BJ (cell line): ENCODE measurements around the gene ARID5B. TPM values are rescaled to one million over a fixed set of nuclear protein-coding genes. Genes with fewer than 3 reads are reported as not detected.

Source experiments
- CTCF ChIA-PET: fragments of 350-600 bp; formaldehyde crosslinking; extraction: SDS; loops from one replicate; lab custom pipeline; 2021; ENCODE audit warnings: antibody characterized with exemption, inconsistent platforms; lab: Yijun Ruan, JAX
- POLR2A ChIA-PET: fragments of 300-600 bp; sonication (Branson Sonifier 250); formaldehyde crosslinking; extraction: SDS; loops from one replicate; lab custom pipeline; 2021; ENCODE audit warnings: antibody characterized with exemption; lab: Charles Lee
- DNase-seq: peaks from one replicate; pipeline ENCODE4 v3.0.0-alpha.2; 2011; ENCODE audit warnings: low read depth
- H3K27me3 ChIP-seq: 2 replicates; pipeline ENCODE4 v1.6.0; 2011; ENCODE audit warnings: low read length; ENCODE audit not compliant: control insufficient read depth, insufficient read depth
- H3K36me3 ChIP-seq: 2 replicates; pipeline ENCODE4 v1.5.1; 2011; ENCODE audit warnings: low read length; ENCODE audit not compliant: control insufficient read depth, insufficient read depth
- H3K4me3 ChIP-seq: 2 replicates; pipeline ENCODE4 v1.5.1; 2011; ENCODE audit warnings: low read depth, mild to moderate bottlenecking, control low read depth, low read length
- CTCF ChIP-seq: IDR thresholded peaks from 2 replicates; pipeline ENCODE4 v1.5.1; 2011; ENCODE audit warnings: low read depth, mild to moderate bottlenecking, control low read depth, inconsistent platforms, low read length, moderate library complexity; ENCODE audit not compliant: insufficient read depth
- polyA plus RNA-seq: library from polyadenylated mRNA; depleted of rRNA; stranded (reverse); fragments of >200 nt; gene quantifications from 2 replicates; pipeline ENCODE4 v1.2.3, GENCODE V29; 2011

ARID5B gene
- polyA plus RNA-seq, 1 experiment: 73.8 TPM

DNA sequence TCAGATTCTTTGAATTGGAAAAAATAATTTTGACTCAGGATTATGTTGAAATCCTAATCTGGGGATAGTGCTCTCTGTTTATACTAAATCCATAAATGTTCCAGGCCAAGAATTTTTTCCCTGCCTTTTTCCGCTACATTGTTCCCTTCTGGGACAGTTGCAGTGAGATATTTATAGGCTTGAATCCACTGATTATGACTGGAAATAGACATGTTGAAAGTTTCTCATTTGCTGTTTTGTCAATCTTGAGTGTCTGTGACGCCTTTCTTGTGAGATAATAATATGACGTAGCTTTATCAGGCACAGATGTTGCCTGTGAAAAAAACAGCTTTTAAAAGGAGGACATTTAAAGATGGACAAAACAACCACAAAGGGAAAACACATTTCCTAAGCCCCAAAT is 155.9 kb downstream of the ARID5B start:
- no peak for DNase-seq
- Histone ChIP-seq H3K4me3 (peak overlapping the region; percentile 6; the same call in 1 of the 2 replicates), H3K36me3 (peaks cover 11% of the 10 kb centered on the region), H3K27me3 (no peaks in the 10 kb centered on the region)
- ChIA-PET CTCF (interaction anchor here (0.6 to 1.0 kb wide), 3 partner anchors 15 to 1131 kb away, joined by 3 read pairs; no protein-coding TSS in a partner anchor), POLR2A (interaction anchor here (0.6 to 0.9 kb wide), 2 partner anchors 186 to 1407 kb away, joined by 3 to 11 read pairs; no protein-coding TSS in a partner anchor)
- no peak for TF ChIP-seq CTCF

DNA sequence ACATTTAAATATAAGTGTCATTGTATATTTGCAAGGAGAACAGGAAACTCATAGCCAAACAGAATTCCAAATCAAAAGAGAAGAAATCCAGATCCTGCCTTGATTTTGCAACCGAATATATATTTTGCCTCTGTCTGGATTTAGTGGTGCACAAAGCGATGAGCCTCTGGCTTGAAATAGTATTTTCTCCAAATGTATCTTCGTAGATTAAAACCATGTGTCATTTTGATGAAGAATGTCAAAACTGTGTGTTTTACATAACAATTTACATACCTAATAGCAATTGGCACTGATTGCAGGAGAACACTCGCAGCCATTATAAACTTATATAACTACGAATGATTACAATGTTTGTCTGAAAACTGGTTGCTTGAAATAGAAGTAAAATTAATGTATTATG is 156.4 kb downstream of the ARID5B start:
- ChIA-PET POLR2A (interaction anchor here (0.9 kb wide), 1 partner anchor 185 kb away, joined by 3 read pairs; no protein-coding TSS in a partner anchor), CTCF (interaction anchor here (0.6 to 1.2 kb wide), 4 partner anchors 15 to 1132 kb away, joined by 3 read pairs; no protein-coding TSS in a partner anchor)
- no peak overlapping the region; the same call in none of the 2 replicates for H3K4me3 ChIP-seq
- no peak for TF ChIP-seq CTCF
- H3K36me3 ChIP-seq: peaks cover 7% of the 10 kb centered on the region
- no peaks in the 10 kb centered on the region for H3K27me3 ChIP-seq
- DNase-seq: no peak

DNA sequence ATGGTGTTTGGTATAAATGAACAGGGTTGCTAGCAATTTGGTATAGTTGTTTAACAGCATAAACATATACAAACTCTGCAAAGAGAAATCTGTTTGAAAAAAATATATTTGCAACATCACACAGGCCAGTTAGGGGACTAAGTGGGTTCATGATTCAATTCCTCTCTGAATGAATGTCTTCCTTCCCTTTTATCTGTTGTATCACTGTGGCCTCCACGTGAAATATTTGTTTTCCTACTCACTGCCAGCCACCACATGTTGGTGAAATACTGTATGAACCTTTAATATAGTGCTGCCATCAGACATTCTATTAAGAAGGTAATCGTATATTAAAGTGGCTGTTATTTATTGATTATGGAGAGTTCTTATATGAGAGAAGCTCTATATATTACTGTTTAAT is 157.0 kb downstream of the ARID5B start:
- H3K4me3 ChIP-seq: peak overlapping the region; percentile 3; the same call in 1 of the 2 replicates
- no peaks in the 10 kb centered on the region for H3K27me3 ChIP-seq
- peaks cover 5% of the 10 kb centered on the region; the same call in 1 of the 2 replicates for H3K36me3 ChIP-seq
- ChIA-PET POLR2A (interaction anchor here (0.7 kb wide), 1 partner anchor 7 kb away, joined by 4 read pairs; no protein-coding TSS in a partner anchor), CTCF (interaction anchor here (0.7 to 6.2 kb wide), 4 partner anchors 19 to 222 kb away, joined by 3 to 26 read pairs (median 3); no protein-coding TSS in a partner anchor)
- DNase-seq: no peak
- no peak for TF ChIP-seq CTCF

DNA sequence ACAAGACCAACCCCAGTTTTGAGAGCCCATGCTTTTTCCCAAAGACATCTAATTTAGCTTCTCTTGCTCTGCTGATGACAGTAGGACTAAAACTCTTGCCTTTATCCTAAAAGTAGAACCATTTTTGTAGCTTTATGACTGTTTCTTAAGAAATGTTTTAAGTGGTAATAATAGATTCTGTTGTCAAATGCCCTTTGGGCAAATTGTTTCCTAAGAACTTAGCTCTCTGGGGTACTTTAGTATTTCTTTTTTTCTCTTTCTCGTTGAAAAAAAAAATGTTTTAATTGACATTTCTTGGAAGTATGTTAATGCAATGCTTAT is 157.4 kb downstream of the ARID5B start:
- no peak overlapping the region for H3K4me3 ChIP-seq
- TF ChIP-seq CTCF: no peak
- H3K36me3 ChIP-seq: peaks cover 9% of the 10 kb centered on the region
- H3K27me3 ChIP-seq: no peaks in the 10 kb centered on the region
- CTCF ChIA-PET: interaction anchor here (0.7 to 6.2 kb wide), 4 partner anchors 20 to 222 kb away, joined by 3 to 26 read pairs (median 3); no protein-coding TSS in a partner anchor
- POLR2A ChIA-PET: interaction anchor here (0.7 kb wide), 1 partner anchor 8 kb away, joined by 4 read pairs; no protein-coding TSS in a partner anchor
- DNase-seq: no peak

GRCh38 chr10:62059217-62059920 is 157.9 kb downstream of the ARID5B start:
- no peak for TF ChIP-seq CTCF
- H3K4me3 ChIP-seq: no peak overlapping the region

More at GRCh38 chr10:62059217-62059920, 157.9 kb downstream of the ARID5B start:
- Histone ChIP-seq H3K36me3 (peaks cover 9% of the 10 kb centered on the region), H3K27me3 (no peaks in the 10 kb centered on the region)
- DNase-seq: peak; percentile 72
- POLR2A ChIA-PET: no interaction called here
- CTCF ChIA-PET: interaction anchor here (0.7 to 6.2 kb wide), 4 partner anchors 20 to 223 kb away, joined by 3 to 26 read pairs (median 3); no protein-coding TSS in a partner anchor
